Ovary (tissue), 9 donors: ENCODE measurements around the gene RERE. TPM values are rescaled to one million over a fixed set of nuclear protein-coding genes. Genes with fewer than 3 reads are reported as not detected.

Source experiments
- DNase-seq, 5 donors: peaks; one replicate each; pipeline ENCODE4 v3.0.0-alpha.2; 2019 to 2020
- H3K27ac ChIP-seq, 2 donors: fragments of 200-600 bp; one replicate each; pipeline versions ENCODE4 v1.5.1 to v1.8.0; 2019 to 2022
- H3K27me3 ChIP-seq: fragments of 200-600 bp; one replicate; pipeline ENCODE4 v1.8.0; 2022
- H3K36me3 ChIP-seq: fragments of 200-600 bp; sonication (generic); one replicate; pipeline ENCODE4 v1.5.1; 2019
- H3K4me1 ChIP-seq: one replicate; pipeline ENCODE4 v1.8.1; 2013; ENCODE audit warnings: mild to moderate bottlenecking, moderate library complexity; ENCODE audit not compliant: insufficient read depth
- H3K4me3 ChIP-seq: fragments of 200-600 bp; sonication (generic); one replicate; pipeline ENCODE4 v1.5.1; 2017
- H3K9me3 ChIP-seq, 2 donors: fragments of 200-600 bp in 1 of 2; sonication (generic) in 1 of 2; one replicate each; pipeline versions ENCODE4 v1.5.1 to v1.8.1; 2013 to 2019; ENCODE audit warnings: mild to moderate bottlenecking in 1 of 2, moderate library complexity in 1 of 2
- CTCF ChIP-seq, 3 donors: fragments of 450-650 bp in 2 of 3; fragments of 200-600 bp in 1 of 3; IDR thresholded peaks; one replicate each; pipeline versions ENCODE4 v1.5.1 to v1.8.0; 2016 to 2022; ENCODE audit warnings: antibody characterized with exemption in 3 of 3, mild to moderate bottlenecking in 1 of 3
- EP300 ChIP-seq: sonication (generic); formaldehyde crosslinking; IDR thresholded peaks from one replicate; pipeline ENCODE4 v1.6.1; 2017; ENCODE audit warnings: antibody characterized with exemption
- POLR2A ChIP-seq: fragments of 450-650 bp; IDR thresholded peaks from one replicate; pipeline ENCODE4 v1.6.1; 2017; ENCODE audit warnings: antibody characterized with exemption, mild to moderate bottlenecking, moderate library complexity
- WGBS, 3 donors: extraction: QIAGEN DNeasy Blood & Tissue Kit in 1 of 3; methylation state at CpG; one replicate each; pipeline versions ENCODE4 v1.1.5 to v1.1.7; 2013 to 2017; 5-methylcytosine and 5-hydroxymethylcytosine counted together
- intact Hi-C, 4 donors: fragments of 100-400 bp; cut with DNase I; formaldehyde crosslinking; loops; one replicate each; pipeline versions ENCODE4 v1.11.0 to v1.15.1; 2022 to 2023
- polyA plus RNA-seq, 2 donors: library from polyadenylated mRNA; stranded (reverse); fragments of 200-250 nt in 1 of 2; fragments of 350-450 nt in 1 of 2; fragmentation: Illumina TruSeq in 1 of 2; extraction: RNeasy Lipid Tissue Mini Kit (QIAGEN cat#74804) in 1 of 2; gene quantifications; one replicate each; pipeline ENCODE4 v1.2.3, GENCODE V29; 2013 to 2014
- total RNA-seq, 7 donors: library from RNA; depleted of rRNA in 2 of 7; stranded (reverse); fragments of >200 nt in 2 of 7; fragmentation: NEBNext Ultra II Directional in 3 of 7; extraction: Animal tissue kit (Norgen Biotek cat#: 25700) in 3 of 7; gene quantifications; one replicate each; pipeline versions ENCODE4 v1.1.0 to v1.2.4, GENCODE V29; 2016 to 2023
- donor health status: DM: no; HTN: no; CAD: no; lungs with moderate emphysema.
- donor health status: DM: no; HTN: no; CAD: no.
- donor health status: Bipolar disorder and iron deficiency.
- donor health status: DM: yes; HTN: yes; CAD: no.
- donor health status: DM: no; HTN: no; CAD: no.
- donor health status: DM: yes; HTN: yes; CAD: no.

RERE gene
- total and polyA plus RNA-seq, 9 donors = 36.7 to 119 (median 114) TPM

GRCh38 chr1:8313231-8313630, 504.2 kb downstream of the RERE start:
- Histone ChIP-seq H3K4me3 (no peak overlapping the region), H3K4me1 (peaks cover 9% of the 10 kb centered on the region), H3K36me3 (no peaks in the 10 kb centered on the region), H3K9me3 (no peaks in the 10 kb centered on the region), H3K27ac (no peak overlapping the region), H3K27me3 (no peaks in the 10 kb centered on the region)
- intact Hi-C loops = loop anchor here (5.0 to 10.0 kb wide), 6 partner anchors 78 to 331 kb away; partner anchors contain the start of gene ERRFI1 (in 2 of the 4)
- no peak for DNase-seq
- 81 to 85% (median 83%) methylated on average over 6 of the region's 6 CpGs for WGBS, 3 donors
- TF ChIP-seq POLR2A (no peak), EP300 (no peak), CTCF (IDR thresholded peaks at IDR 0.05) (no peak)

GRCh38 chr1:8312235-8313218, 504.9 kb downstream of the RERE start:
- Histone ChIP-seq H3K27ac (no peak overlapping the region), H3K36me3 (no peaks in the 10 kb centered on the region), H3K4me3 (no peak overlapping the region), H3K27me3 (no peaks in the 10 kb centered on the region), H3K4me1 (peaks cover 8% of the 10 kb centered on the region), H3K9me3 (no peaks in the 10 kb centered on the region)
- intact Hi-C loops = loop anchor here (5.0 to 10.0 kb wide), 6 partner anchors 78 to 330 kb away; partner anchors contain the start of gene ERRFI1 (in 2 of the 4)
- TF ChIP-seq EP300 (no peak), POLR2A (no peak), CTCF (IDR thresholded peaks at IDR 0.05) (no peak)
- WGBS, 3 donors = 81 to 86% (median 82%) methylated on average over 17 of the region's 17 CpGs
- no peak for DNase-seq

GRCh38 chr1:8311068-8311718, 506.2 kb downstream of the RERE start:
- intact Hi-C loops = loop anchor here (5.0 to 10.0 kb wide), 6 partner anchors 76 to 329 kb away; partner anchors contain the start of gene ERRFI1 (in 2 of the 4)
- Histone ChIP-seq H3K27ac (no peak overlapping the region), H3K4me3 (no peak overlapping the region), H3K36me3 (no peaks in the 10 kb centered on the region), H3K27me3 (no peaks in the 10 kb centered on the region), H3K4me1 (peaks cover 6% of the 10 kb centered on the region), H3K9me3 (no peaks in the 10 kb centered on the region)
- no peak for TF ChIP-seq EP300
- no peak for TF ChIP-seq CTCF (IDR thresholded peaks at IDR 0.05)
- TF ChIP-seq POLR2A = no peak
- 89 to 100% (median 92%) methylated on average over 1 of the region's 1 CpG for WGBS, 3 donors
- DNase-seq = no peak

GRCh38 chr1:8307628-8308027, 509.8 kb downstream of the RERE start:
- DNase-seq = no peak
- peaks cover 3% of the 10 kb centered on the region for H3K4me1 ChIP-seq
- no peak overlapping the region for H3K27ac ChIP-seq
- 65 to 69% (median 68%) methylated on average over 4 of the region's 4 CpGs for WGBS, 3 donors
- no peaks in the 10 kb centered on the region for H3K27me3 ChIP-seq
- H3K36me3 ChIP-seq = no peaks in the 10 kb centered on the region
- intact Hi-C loops = no loop called here
- no peak overlapping the region for H3K4me3 ChIP-seq
- no peaks in the 10 kb centered on the region for H3K9me3 ChIP-seq
- no peak for TF ChIP-seq POLR2A
- no peak for TF ChIP-seq CTCF (IDR thresholded peaks at IDR 0.05)
- TF ChIP-seq EP300 = no peak
